K562 (cell line): ENCODE results near the gene ADAM15. TPM values are rescaled to one million over a fixed set of nuclear protein-coding genes. Genes with fewer than 3 reads are reported as not detected.

Source experiments
- CHD7 ChIP-seq: fragments of 200-600 bp; sonication (generic); IDR thresholded peaks from one replicate; pipeline ENCODE4 v1.6.1; 2012; ENCODE audit warnings: mild to moderate bottlenecking, low read depth, low read length, inconsistent platforms
- CREBBP ChIP-seq: IDR thresholded peaks from one replicate; pipeline ENCODE4 v1.6.1; 2012; ENCODE audit warnings: low read depth, mild to moderate bottlenecking, control low read depth, inconsistent platforms, low read length
- FOXJ3 ChIP-seq: sonication (generic); formaldehyde crosslinking; IDR thresholded peaks from 2 replicates; pipeline ENCODE4 v1.4.0; 2020; ENCODE audit warnings: mild to moderate bottlenecking, missing genetic modification reagents
- ILF3 ChIP-seq: fragments of 450-650 bp; IDR thresholded peaks from 2 replicates; pipeline ENCODE4 v1.6.1; 2018; ENCODE audit warnings: antibody characterized with exemption, mild to moderate bottlenecking, moderate library complexity, borderline replicate concordance
- KLF16 ChIP-seq: IDR thresholded peaks from 2 replicates; pipeline ENCODE4 v1.6.1; 2016; ENCODE audit warnings: antibody characterized with exemption
- NR4A1 ChIP-seq, 2 experiments: fragments of 250-450 bp in 1 of 2; fragments of 450-650 bp in 1 of 2; sonication (Bioruptor Pico) in 1 of 2; IDR thresholded peaks; 2 replicates each; pipeline versions ENCODE4 v1.4.0 to v1.6.1; 2016 to 2020; ENCODE audit warnings: mild to moderate bottlenecking in 2 of 2, missing compliant biosample characterization in 1 of 2, missing genetic modification characterization in 1 of 2, moderate library complexity in 1 of 2
- SETDB1 ChIP-seq: IDR thresholded peaks from one replicate; pipeline ENCODE4 v1.6.1; 2012; ENCODE audit warnings: low read length, control low read depth, inconsistent platforms
- TFE3 ChIP-seq: fragments of 450-650 bp; formaldehyde crosslinking; IDR thresholded peaks from 2 replicates; pipeline ENCODE4 v1.4.0; 2020; ENCODE audit warnings: mild to moderate bottlenecking, mixed read lengths
- UBTF ChIP-seq, 2 experiments: IDR thresholded peaks; 2 replicates each; pipeline ENCODE4 v1.6.1; 2012; ENCODE audit warnings: improper control_type of control experiment in 2 of 2, low read depth in 2 of 2, low read length in 2 of 2, borderline replicate concordance in 1 of 2
- ZNF707 ChIP-seq: fragments of 250-450 bp; sonication (Bioruptor Pico); conservative IDR thresholded peaks from 2 replicates; pipeline ENCODE4 v1.8.0; 2022; ENCODE audit warnings: inconsistent platforms, mild to moderate bottlenecking, moderate library complexity
- polyA plus RNA-seq, 8 experiments: library from polyadenylated mRNA; depleted of rRNA in 4 of 8; stranded (reverse) in 5 of 8; unstranded in 3 of 8; fragments of >200 nt; fragmentation: Nextera tagmentation in 2 of 8; fragmentation: Illumina TruSeq in 1 of 8; extraction: Ambion mirVana in 2 of 8; extraction: Trizol in 1 of 8; gene quantifications; 2 replicates each; pipeline versions ENCODE4 v1.2.1 to v1.2.3, GENCODE V29; 2011 to 2014; ENCODE audit warnings: inconsistent platforms in 1 of 8, missing spikeins in 1 of 8
- total RNA-seq, 7 experiments: library from RNA; depleted of rRNA in 6 of 7; stranded (reverse); fragments of >200 nt in 6 of 7; fragmentation: Illumina TruSeq in 2 of 7; extraction: Trizol in 2 of 7; gene quantifications; 2 replicates each; pipeline versions ENCODE4 v1.2.1 to v1.2.3, GENCODE V29; 2011 to 2021; ENCODE audit warnings: low replicate concordance in 1 of 7

The ADAM15 gene
- total and polyA plus RNA-seq, 9 of the 15 experiments (the other 6 are each of a cell fraction or from before 2014, with no cell fraction given): 0.69 to 72.3 (median 32.8) TPM

- TF ChIP-seq KLF16 (no peak), CREBBP (no peak), ZNF707 (CRISPR knock-in tag) (no peak), NR4A1 (CRISPR knock-in tag; IDR thresholded peaks at IDR 0.05) (no peak), NR4A1 (tag; IDR thresholded peaks at IDR 0.05) (no peak), UBTF (IDR thresholded peaks at IDR 0.05; ENCODE audit: borderline replicate concordance in 1 of 2, low read depth in 2 of 2, low read length in 2 of 2) (peak; percentile 67 to 74; a peak in 2 of 4 replicates), CHD7 (no peak), TFE3 (CRISPR knock-in tag) (peak; percentile 96), ILF3 (no peak), FOXJ3 (no peak), SETDB1 (no peak)
Measured at GRCh38 chr1:155080312-155081228, 29.5 kb downstream of the ADAM15 start (continued).
